Fibroblast of lung (primary cell): ENCODE measurements around the gene MPDZ.

ENCODE experiments used
- CTCF ChIP-seq, 2 donors: IDR thresholded peaks in 1 of 2; conservative IDR thresholded peaks in 1 of 2; 1 replicate in 1 of 2; 2 replicates in 1 of 2; pipeline ENCODE4 v1.5.1; 2011 to 2012; ENCODE audit warnings: low read length in 2 of 2, control low read depth in 1 of 2, inconsistent platforms in 1 of 2, low read depth in 1 of 2, mild to moderate bottlenecking in 1 of 2
- EZH2 ChIP-seq: IDR thresholded peaks from 2 replicates; pipeline ENCODE4 v1.5.1; 2012; ENCODE audit warnings: low read length, control low read depth, mild to moderate bottlenecking; ENCODE audit errors: missing control alignments

- TF ChIP-seq CTCF (conservative IDR thresholded peaks at IDR 0.05 in 1 of 2, IDR thresholded peaks at IDR 0.05 in 1 of 2; ENCODE audit: low read depth in 1 of 2, low read length in 2 of 2), result no peak
- TF ChIP-seq EZH2, result no peak
These were observed 148.1 kb downstream of the MPDZ start for GRCh38 chr9:13131416-13131815.
